Activated B cell treated with CpG ODN at 0.5 μM for 24 hours (primary cell): Measurements from ENCODE around the gene PKDREJ. TPM values are rescaled to one million over a fixed set of nuclear protein-coding genes. Genes with fewer than 3 reads are reported as not detected.
A peak's percentile ranks its signal among the peaks of the same experiment; 100 is the strongest.

Experiments
- ATAC-seq: fragments of 200-7000 bp; cut with Tn5 transposase; one replicate; pipeline ENCODE4 v1.10.0; 2021; ENCODE audit warnings: low read depth, mild to moderate bottlenecking, moderate library complexity
- CTCF ChIA-PET: fragments of 350-600 bp; sonication (Branson Sonifier 250); formaldehyde crosslinking; loops from one replicate; lab custom pipeline; 2021; ENCODE audit warnings: antibody characterized with exemption; lab: Charles Lee
- POLR2A ChIA-PET: fragments of 350-600 bp; sonication (Branson Sonifier 250); formaldehyde crosslinking; loops from one replicate; lab custom pipeline; 2021; ENCODE audit warnings: antibody characterized with exemption; lab: Charles Lee
- DNase-seq: peaks from one replicate; pipeline ENCODE4 v3.0.0; 2022
- H3K27ac Mint-ChIP-seq: one replicate; pipeline ENCODE4 v1.8.0; 2020; ENCODE audit warnings: mixed read lengths
- H3K27me3 Mint-ChIP-seq: one replicate; pipeline ENCODE4 v1.8.0; 2021; ENCODE audit warnings: mixed read lengths
- H3K36me3 Mint-ChIP-seq: one replicate; pipeline ENCODE4 v1.8.0; 2021; ENCODE audit warnings: low read depth, mixed read lengths
- H3K4me1 Mint-ChIP-seq: one replicate; pipeline ENCODE4 v1.8.0; 2021; ENCODE audit warnings: mixed read lengths
- H3K4me3 Mint-ChIP-seq: one replicate; pipeline ENCODE4 v1.8.0; 2020; ENCODE audit warnings: mild to moderate bottlenecking, mixed read lengths
- H3K9me3 Mint-ChIP-seq: one replicate; pipeline ENCODE4 v1.8.0; 2020; ENCODE audit warnings: mixed read lengths
- intact Hi-C: fragments of 100-400 bp; cut with micrococcal nuclease; formaldehyde crosslinking; loops from one replicate; pipeline ENCODE4 v1.15.1; 2024
- total RNA-seq: library from RNA; stranded (reverse); gene quantifications from 2 replicates; pipeline ENCODE4 v1.2.3, GENCODE V29; 2022
- TF ChIP-seq, protein P1 (sequence below): fragments of 200-600 bp; IDR thresholded peaks from one replicate; pipeline ENCODE4 v1.8.0; 2022; ENCODE audit warnings: antibody characterized with exemption, mild to moderate bottlenecking

The PKDREJ gene
- total RNA-seq, 1 donor from 2014 or later, result not detected

DNA sequence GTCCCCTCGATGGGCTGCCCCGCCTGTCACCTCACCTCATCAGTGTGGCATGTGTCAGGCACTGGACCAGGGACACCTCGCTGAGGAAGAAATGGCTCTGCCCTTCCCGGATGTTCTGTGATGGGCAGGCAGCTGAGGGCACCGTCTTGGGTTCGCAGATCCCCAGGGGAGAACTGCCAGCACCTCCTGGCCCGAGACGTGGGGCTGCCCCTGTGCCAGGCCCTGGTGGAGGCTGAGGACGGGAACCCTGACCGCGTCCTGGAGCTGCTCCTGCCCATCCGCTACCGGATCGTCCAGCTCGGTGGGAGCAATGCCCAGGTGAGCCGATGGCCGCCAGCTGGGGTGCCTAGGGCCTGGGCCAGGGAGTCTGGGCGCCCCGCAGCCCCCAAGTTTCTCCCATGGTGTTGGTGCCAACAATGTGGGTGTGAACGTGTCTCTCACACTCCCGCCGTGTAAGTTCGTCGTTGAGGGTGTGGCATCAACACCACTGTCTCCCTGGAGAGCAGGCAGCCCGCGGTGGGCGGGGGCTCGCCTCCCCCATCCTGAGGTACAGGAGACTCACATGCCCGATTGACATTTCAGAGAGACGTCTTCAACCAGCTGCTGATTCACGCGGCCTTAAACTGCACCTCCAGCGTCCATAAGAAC is 26.2 kb upstream of the PKDREJ start:
- Mint-ChIP-seq H3K36me3 (peaks cover 5% of the 10 kb centered on the region), H3K27me3 (no peaks in the 10 kb centered on the region), H3K27ac (no peak overlapping the region), H3K4me1 (peaks cover 64% of the 10 kb centered on the region), H3K4me3 (no peak overlapping the region), H3K9me3 (no peaks in the 10 kb centered on the region)
- no peak for ATAC-seq
- POLR2A ChIA-PET, result interaction anchor here (0.9 to 1.6 kb wide), 4 partner anchors 9 to 1001 kb away, joined by 3 to 6 read pairs (median 4); partner anchors contain the start of genes CDPF1 and TTC38
- TF ChIP-seq, protein P1, sequence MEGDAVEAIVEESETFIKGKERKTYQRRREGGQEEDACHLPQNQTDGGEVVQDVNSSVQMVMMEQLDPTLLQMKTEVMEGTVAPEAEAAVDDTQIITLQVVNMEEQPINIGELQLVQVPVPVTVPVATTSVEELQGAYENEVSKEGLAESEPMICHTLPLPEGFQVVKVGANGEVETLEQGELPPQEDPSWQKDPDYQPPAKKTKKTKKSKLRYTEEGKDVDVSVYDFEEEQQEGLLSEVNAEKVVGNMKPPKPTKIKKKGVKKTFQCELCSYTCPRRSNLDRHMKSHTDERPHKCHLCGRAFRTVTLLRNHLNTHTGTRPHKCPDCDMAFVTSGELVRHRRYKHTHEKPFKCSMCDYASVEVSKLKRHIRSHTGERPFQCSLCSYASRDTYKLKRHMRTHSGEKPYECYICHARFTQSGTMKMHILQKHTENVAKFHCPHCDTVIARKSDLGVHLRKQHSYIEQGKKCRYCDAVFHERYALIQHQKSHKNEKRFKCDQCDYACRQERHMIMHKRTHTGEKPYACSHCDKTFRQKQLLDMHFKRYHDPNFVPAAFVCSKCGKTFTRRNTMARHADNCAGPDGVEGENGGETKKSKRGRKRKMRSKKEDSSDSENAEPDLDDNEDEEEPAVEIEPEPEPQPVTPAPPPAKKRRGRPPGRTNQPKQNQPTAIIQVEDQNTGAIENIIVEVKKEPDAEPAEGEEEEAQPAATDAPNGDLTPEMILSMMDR, result no peak
- CTCF ChIA-PET, result interaction anchor here (0.6 kb wide), 1 partner anchor 36 kb away, joined by 4 read pairs; no protein-coding TSS in a partner anchor
- DNase-seq, result no peak
- intact Hi-C loops, result no loop called here

DNA sequence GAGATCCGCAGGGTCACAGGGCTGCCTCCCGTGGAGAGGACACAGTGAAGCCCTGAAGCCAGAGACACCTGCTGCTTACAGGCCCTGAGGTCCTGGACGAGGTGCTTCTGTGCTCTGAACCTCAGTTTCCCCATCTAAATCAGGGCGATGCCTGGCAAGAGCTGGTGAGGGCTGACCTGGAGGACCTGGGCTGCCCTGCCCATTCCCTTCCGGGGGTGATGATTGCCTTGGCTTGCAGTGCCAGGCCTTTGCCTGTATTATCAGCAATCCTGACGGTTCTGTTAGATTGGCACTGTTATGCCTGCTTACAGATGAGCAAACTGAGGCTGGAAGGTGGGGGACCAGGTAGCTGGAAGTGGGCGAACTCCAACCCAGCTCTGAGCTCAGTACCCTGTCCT is 25.7 kb upstream of the PKDREJ start:
- TF ChIP-seq, protein P1, result no peak
- Mint-ChIP-seq H3K9me3 (no peaks in the 10 kb centered on the region), H3K36me3 (peaks cover 10% of the 10 kb centered on the region), H3K4me3 (no peak overlapping the region), H3K27me3 (no peaks in the 10 kb centered on the region), H3K27ac (no peak overlapping the region), H3K4me1 (peaks cover 60% of the 10 kb centered on the region)
- ATAC-seq (no peak), DNase-seq (no peak)
- intact Hi-C loops, result no loop called here
- ChIA-PET POLR2A (interaction anchor here (0.8 to 1.6 kb wide), 5 partner anchors 8 to 1001 kb away, joined by 3 to 6 read pairs (median 4); partner anchors contain the start of genes CDPF1, TRMU and TTC38), CTCF (no interaction called here)

DNA sequence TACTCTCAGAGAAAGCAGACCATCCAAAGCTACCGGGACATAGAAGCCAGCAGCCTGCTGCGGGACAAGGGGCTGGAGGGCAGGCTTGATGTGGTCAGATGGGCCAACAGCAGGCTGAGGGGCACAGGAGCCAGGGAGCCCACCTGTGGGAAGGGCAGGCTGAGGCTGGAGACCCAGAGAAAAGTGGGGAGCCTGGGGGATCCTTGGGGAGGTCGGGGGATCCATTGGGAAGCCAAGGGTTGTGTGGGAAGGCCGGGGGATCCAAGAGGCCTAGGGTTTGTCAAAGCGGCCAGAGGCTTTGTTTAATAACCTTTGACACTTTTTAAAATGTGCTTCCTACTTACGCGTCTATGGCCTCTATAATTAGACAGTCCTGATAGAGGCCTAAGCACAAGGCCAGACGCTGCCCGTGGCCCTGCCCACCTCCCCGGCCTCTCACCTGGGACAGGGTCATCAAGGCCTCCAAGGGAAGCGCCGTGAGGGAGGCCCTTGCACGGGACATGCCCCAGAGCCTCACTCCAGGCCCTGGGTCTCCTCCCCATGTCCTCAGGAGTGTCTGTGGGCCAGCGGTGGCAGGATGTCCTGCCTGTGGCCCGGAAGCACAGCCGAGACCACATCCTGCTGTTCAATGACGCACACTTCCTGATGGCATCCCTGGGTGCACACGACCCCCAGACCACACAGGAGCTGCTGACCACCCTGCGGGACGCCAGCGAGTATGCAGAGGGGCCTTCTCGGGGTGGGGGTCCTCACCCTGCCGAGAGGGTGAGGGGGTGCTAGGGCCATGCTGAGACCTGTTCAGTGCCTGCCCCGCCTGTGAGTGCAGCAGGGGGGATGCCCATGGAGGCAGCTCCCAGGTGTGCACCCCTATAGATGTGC is 25.0 kb upstream of the PKDREJ start:
- Mint-ChIP-seq H3K4me1 (peaks cover 53% of the 10 kb centered on the region), H3K27ac (peak overlapping the region; percentile 80), H3K9me3 (no peaks in the 10 kb centered on the region), H3K36me3 (peaks cover 11% of the 10 kb centered on the region), H3K27me3 (no peaks in the 10 kb centered on the region), H3K4me3 (peak overlapping the region; percentile 76)
- DNase-seq (no peak), ATAC-seq (peak; percentile 81)
- ChIA-PET CTCF (no interaction called here), POLR2A (interaction anchor here (0.8 to 1.6 kb wide), 5 partner anchors 7 to 1000 kb away, joined by 3 to 4 read pairs (median 4); partner anchors contain the start of genes TRMU and TTC38)
- TF ChIP-seq, protein P1, result no peak
- intact Hi-C loops, result no loop called here

DNA sequence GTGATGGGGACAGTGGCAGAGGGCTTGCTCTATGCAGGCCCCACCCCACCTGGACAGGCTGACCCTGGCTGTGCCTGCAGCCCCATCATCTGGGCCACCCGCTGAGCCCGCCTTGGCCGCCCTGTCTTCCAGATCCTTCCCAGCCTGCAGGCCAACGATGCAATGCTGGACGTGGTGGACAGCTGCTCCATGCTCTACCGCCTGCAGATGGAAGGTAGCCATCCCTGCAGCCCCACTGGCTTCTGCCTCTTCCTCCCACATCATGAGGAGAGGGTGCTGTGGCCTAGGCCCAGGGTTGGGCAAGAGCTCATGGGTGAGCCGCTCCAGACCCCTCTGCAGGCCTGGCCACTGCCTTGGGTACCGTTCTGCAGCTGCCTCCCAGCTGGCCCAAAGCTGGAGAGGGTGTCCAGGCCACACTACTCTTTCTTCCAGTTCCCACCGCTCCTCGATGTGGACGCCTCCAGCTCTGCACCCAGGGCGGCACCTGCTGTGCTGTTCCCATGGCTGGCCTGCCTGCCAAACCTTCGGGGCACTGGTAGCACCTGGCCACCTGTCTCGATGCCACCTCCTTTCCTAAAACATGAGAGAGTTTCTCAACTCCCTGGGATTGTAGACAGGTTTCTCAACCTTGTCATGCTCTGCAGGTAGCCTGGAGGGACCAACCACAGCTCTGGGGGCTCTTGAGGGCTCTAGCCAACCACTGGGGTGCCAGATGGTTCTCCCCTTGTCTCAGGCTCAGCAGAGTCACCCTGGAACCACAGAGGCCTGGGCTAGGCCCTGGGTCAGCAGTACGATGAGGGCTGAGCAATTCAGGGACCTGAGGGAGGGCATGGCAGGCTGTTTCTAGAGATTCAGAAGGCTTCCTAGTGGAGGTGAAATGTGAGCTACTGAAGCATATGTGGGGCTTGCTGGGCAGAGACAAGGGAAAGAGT is 24.1 kb upstream of the PKDREJ start:
- Mint-ChIP-seq H3K4me3 (peak overlapping the region; percentile 76), H3K27me3 (no peaks in the 10 kb centered on the region), H3K4me1 (peaks cover 44% of the 10 kb centered on the region), H3K36me3 (peaks cover 11% of the 10 kb centered on the region), H3K27ac (peak overlapping the region; percentile 80), H3K9me3 (no peaks in the 10 kb centered on the region)
- DNase-seq (no peak), ATAC-seq (no peak)
- intact Hi-C loops, result no loop called here
- ChIA-PET POLR2A (interaction anchor here (1.0 kb wide), 1 partner anchor 36 kb away, joined by 3 read pairs; no protein-coding TSS in a partner anchor), CTCF (interaction anchor here (1.5 kb wide), 1 partner anchor 9 kb away, joined by 3 read pairs; no protein-coding TSS in a partner anchor)
- TF ChIP-seq, protein P1, result no peak
